ENCODE results near the gene LTC4S.
A peak's percentile ranks its signal among the peaks of the same experiment; 100 is the strongest.

Gene LTC4S

DNA sequence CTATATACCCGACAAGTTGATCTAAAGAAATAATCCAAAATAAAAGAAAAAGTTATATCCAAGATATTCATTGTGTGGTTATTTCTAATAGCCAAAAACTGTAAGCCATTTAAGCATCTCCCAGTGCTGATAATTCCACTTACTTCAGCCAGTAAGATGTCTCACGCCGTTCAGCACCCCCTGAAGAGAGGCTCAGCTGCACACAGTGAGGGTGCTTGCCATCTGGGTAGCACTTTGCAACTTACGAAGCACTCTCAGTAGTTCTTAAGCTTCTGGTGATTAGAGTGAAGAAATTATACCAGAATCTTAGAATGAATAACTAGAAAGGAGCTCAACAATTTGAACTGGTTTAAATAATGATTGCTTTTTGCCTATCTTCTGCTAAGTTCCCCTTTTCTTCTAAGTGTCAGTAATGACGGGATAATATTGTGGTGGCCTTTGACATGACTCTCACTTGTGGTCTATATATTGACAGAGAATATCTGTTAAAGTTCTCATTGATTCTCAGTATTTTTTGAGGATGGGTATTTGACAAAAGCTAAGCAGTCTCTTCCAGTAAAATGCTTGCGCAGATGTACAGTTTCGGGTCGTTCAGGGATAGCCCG lies 26.2 kb upstream of the LTC4S start:
- Histone ChIP-seq H3K36me3 (replicated peaks) (peaks cover 45% of the 10 kb centered on the region), H3K27ac (no peak overlapping the region), H3K27me3 (replicated peaks) (no peaks in the 10 kb centered on the region), H3K4me3 (ENCODE audit: low read depth, low read length) (no peak overlapping the region)
- in situ Hi-C loops (cut with HindIII; ENCODE audit: low pct_ligation_motif_present, low sequenced_read_pairs) = no loop called here
- no peak for DNase-seq
- TF ChIP-seq, protein P1, sequence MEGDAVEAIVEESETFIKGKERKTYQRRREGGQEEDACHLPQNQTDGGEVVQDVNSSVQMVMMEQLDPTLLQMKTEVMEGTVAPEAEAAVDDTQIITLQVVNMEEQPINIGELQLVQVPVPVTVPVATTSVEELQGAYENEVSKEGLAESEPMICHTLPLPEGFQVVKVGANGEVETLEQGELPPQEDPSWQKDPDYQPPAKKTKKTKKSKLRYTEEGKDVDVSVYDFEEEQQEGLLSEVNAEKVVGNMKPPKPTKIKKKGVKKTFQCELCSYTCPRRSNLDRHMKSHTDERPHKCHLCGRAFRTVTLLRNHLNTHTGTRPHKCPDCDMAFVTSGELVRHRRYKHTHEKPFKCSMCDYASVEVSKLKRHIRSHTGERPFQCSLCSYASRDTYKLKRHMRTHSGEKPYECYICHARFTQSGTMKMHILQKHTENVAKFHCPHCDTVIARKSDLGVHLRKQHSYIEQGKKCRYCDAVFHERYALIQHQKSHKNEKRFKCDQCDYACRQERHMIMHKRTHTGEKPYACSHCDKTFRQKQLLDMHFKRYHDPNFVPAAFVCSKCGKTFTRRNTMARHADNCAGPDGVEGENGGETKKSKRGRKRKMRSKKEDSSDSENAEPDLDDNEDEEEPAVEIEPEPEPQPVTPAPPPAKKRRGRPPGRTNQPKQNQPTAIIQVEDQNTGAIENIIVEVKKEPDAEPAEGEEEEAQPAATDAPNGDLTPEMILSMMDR (IDR thresholded peaks at IDR 0.05; ENCODE audit: low read depth, low read length, missing control alignments) = no peak

DNA sequence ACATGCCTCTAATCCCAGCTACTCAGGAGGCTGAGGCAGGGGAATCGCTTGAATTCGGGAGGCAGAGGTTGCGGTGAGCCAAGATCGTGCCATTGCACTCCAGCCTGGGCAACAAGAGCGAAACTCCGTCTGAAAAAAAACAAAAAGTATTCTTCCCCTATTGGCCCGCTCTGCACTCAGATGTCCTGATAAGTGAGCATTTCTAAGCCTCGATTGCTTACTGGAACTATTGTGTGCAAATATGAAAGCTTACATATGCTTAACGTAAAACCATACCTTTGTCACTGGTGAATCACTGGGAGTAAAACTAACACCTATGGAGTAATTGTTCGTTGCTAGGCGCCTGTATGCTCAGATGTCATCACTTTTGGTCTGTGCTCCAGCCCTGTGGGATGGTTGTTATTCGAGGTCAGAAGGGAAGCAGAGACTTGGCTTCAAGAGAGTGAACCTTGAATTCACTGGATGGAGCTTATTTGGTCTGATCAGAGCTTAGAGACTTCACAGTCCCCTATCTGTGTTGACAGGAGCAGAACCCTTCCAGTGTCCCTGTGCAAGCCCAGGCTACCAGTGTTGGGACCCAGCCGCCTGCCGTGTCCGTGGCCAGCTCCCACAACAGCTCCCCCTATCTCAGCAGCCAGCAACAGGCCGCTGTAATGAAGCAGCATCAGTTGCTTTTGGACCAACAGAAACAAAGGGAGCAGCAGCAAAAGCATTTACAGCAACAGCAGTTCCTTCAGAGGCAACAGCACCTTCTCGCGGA lies 25.3 kb upstream of the LTC4S start:
- H3K36me3 ChIP-seq (replicated peaks) = peaks cover 54% of the 10 kb centered on the region
- H3K4me3 ChIP-seq (ENCODE audit: low read depth, low read length) = no peak overlapping the region
- H3K27ac ChIP-seq = no peak overlapping the region
- TF ChIP-seq, protein P1 (IDR thresholded peaks at IDR 0.05; ENCODE audit: low read depth, low read length, missing control alignments) = peak; percentile 35
- DNase-seq = no peak
- in situ Hi-C loops (cut with HindIII; ENCODE audit: low pct_ligation_motif_present, low sequenced_read_pairs) = no loop called here
- no peaks in the 10 kb centered on the region for H3K27me3 ChIP-seq (replicated peaks)

DNA sequence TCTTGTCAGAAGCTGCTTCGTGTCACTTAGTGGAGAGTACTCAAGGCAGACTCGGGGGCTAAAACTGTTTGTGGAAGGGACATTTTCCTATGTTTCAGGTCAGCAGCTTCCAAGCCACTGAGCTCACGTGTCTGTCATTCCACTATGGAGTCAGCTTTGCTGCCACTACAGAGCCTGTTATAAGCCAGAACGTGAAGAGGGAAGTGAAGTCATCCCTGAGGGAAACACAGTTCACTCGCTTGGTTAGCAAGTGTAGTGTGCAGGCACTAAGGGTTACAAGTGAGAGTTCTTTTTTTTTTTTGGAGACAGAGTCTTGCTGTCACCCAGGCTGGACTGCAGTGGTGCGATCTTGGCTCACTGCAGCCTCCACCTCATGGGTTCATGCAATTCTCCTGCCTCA lies 24.5 kb upstream of the LTC4S start:
- DNase-seq = no peak
- Histone ChIP-seq H3K27ac (no peak overlapping the region), H3K4me3 (ENCODE audit: low read depth, low read length) (no peak overlapping the region), H3K27me3 (replicated peaks) (no peaks in the 10 kb centered on the region), H3K36me3 (replicated peaks) (peaks cover 62% of the 10 kb centered on the region)
- TF ChIP-seq, protein P1 (IDR thresholded peaks at IDR 0.05; ENCODE audit: low read depth, low read length, missing control alignments) = no peak
- in situ Hi-C loops (cut with HindIII; ENCODE audit: low pct_ligation_motif_present, low sequenced_read_pairs) = no loop called here

DNA sequence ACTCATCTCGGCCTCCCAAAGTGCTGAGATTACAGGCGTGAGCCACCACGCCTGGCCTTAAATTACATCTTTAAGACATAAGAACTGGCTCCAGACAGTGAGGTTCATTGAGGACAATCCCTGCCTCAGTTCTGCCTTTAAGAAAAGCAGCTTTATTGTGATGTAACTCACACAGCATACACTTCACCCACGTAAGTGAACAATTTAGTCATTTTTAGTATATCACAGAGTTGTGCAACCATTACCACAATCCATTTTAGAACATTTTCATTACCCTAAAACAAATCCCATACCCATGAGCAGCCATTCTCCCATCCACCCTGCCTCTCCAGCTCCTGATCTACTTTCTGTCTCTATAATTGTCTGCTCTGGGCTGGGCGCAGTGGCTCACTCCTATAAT lies 24.0 kb upstream of the LTC4S start:
- Histone ChIP-seq H3K4me3 (ENCODE audit: low read depth, low read length) (no peak overlapping the region), H3K27ac (no peak overlapping the region), H3K36me3 (replicated peaks) (peaks cover 67% of the 10 kb centered on the region), H3K27me3 (replicated peaks) (no peaks in the 10 kb centered on the region)
- DNase-seq = no peak
- TF ChIP-seq, protein P1 (IDR thresholded peaks at IDR 0.05; ENCODE audit: low read depth, low read length, missing control alignments) = no peak
- in situ Hi-C loops (cut with HindIII; ENCODE audit: low pct_ligation_motif_present, low sequenced_read_pairs) = no loop called here

DNA sequence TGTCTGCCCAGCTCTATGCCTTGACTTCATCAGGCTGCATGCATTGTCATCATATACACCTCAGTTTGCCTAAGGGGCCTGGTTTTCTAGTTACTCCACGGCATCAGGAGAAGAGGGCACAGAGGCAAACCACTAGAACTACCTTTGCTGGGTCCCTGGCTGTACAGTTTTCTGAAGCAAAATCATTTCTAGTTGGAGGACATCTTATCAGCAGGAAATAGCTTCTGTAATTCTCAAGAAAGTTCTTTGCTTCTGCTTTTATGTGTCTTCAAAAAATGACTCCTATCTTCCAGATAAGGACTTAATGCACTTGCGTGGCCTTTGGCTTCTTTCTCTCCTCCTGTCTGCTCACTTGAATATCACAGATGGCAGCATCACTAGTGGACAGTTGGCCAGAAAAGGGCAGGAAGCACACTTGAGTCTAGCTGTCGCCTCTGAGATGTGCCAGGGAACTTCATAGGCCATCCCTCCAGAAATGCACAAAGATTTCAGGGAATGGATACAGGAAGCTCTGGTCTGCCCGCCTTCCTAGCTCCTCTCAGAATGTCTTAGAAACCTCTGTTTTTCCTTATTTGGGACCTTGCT lies 22.4 kb upstream of the LTC4S start:
- H3K4me3 ChIP-seq (ENCODE audit: low read depth, low read length) = no peak overlapping the region
- in situ Hi-C loops (cut with HindIII; ENCODE audit: low pct_ligation_motif_present, low sequenced_read_pairs) = no loop called here
- no peak overlapping the region for H3K27ac ChIP-seq
- DNase-seq = no peak
- H3K36me3 ChIP-seq (replicated peaks) = peaks cover 76% of the 10 kb centered on the region
- H3K27me3 ChIP-seq (replicated peaks) = no peaks in the 10 kb centered on the region
- TF ChIP-seq, protein P1 (IDR thresholded peaks at IDR 0.05; ENCODE audit: low read depth, low read length, missing control alignments) = no peak
